ENCODE measurements around the gene ENOX1.

The ENOX1 gene

GRCh38 chr13:43484432-43485225 lies 302.1 kb downstream of the ENOX1 start:
- DNase-seq (ENCODE audit: low read depth): no peak

GRCh38 chr13:43483930-43484329 lies 302.8 kb downstream of the ENOX1 start:
- DNase-seq (ENCODE audit: low read depth): no peak

- no peak for DNase-seq (ENCODE audit: low read depth)
These were observed 304.1 kb downstream of the ENOX1 start for GRCh38 chr13:43482641-43483040.

- no peak for DNase-seq (ENCODE audit: low read depth)
These were observed 304.7 kb downstream of the ENOX1 start for GRCh38 chr13:43482026-43482425.

GRCh38 chr13:43478902-43479301 lies 307.9 kb downstream of the ENOX1 start:
- no peak for DNase-seq (ENCODE audit: low read depth)

- DNase-seq (ENCODE audit: low read depth): no peak
These were observed 308.6 kb downstream of the ENOX1 start for GRCh38 chr13:43478211-43478610.

GRCh38 chr13:43475140-43475539 lies 311.6 kb downstream of the ENOX1 start:
- DNase-seq (ENCODE audit: low read depth): no peak

GRCh38 chr13:43473437-43473836 lies 313.3 kb downstream of the ENOX1 start:
- DNase-seq (ENCODE audit: low read depth): no peak

- no peak for DNase-seq (ENCODE audit: low read depth)
These were observed 313.8 kb downstream of the ENOX1 start for GRCh38 chr13:43472980-43473379.

- DNase-seq (ENCODE audit: low read depth): no peak
These were observed 314.4 kb downstream of the ENOX1 start for GRCh38 chr13:43472339-43472738.

- DNase-seq (ENCODE audit: low read depth): no peak
These were observed 316.2 kb downstream of the ENOX1 start for GRCh38 chr13:43470610-43471009.

GRCh38 chr13:43469791-43470190 lies 317.0 kb downstream of the ENOX1 start:
- DNase-seq (ENCODE audit: low read depth): no peak

GRCh38 chr13:43464578-43465264 lies 322.1 kb downstream of the ENOX1 start:
- no peak for DNase-seq (ENCODE audit: low read depth)

GRCh38 chr13:43448605-43449336 lies 338.0 kb downstream of the ENOX1 start:
- no peak for DNase-seq (ENCODE audit: low read depth)

GRCh38 chr13:43446126-43446525 lies 340.6 kb downstream of the ENOX1 start:
- no peak for DNase-seq (ENCODE audit: low read depth)

- DNase-seq (ENCODE audit: low read depth): no peak
These were observed 341.1 kb downstream of the ENOX1 start for GRCh38 chr13:43445668-43446067.

- no peak for DNase-seq (ENCODE audit: low read depth)
These were observed 342.7 kb downstream of the ENOX1 start for GRCh38 chr13:43444081-43444480.

GRCh38 chr13:43441899-43442499 lies 344.8 kb downstream of the ENOX1 start:
- DNase-seq (ENCODE audit: low read depth): no peak

- no peak for DNase-seq (ENCODE audit: low read depth)
These were observed 345.3 kb downstream of the ENOX1 start for GRCh38 chr13:43441464-43441863.

- no peak for DNase-seq (ENCODE audit: low read depth)
These were observed 352.6 kb downstream of the ENOX1 start for GRCh38 chr13:43434191-43434590.

- DNase-seq (ENCODE audit: low read depth): no peak
These were observed 353.1 kb downstream of the ENOX1 start for GRCh38 chr13:43433691-43434141.

GRCh38 chr13:43432958-43433357 lies 353.8 kb downstream of the ENOX1 start:
- no peak for DNase-seq (ENCODE audit: low read depth)

All from activated gamma-delta T cell treated with anti-CD3 and anti-CD28 coated beads, Interleukin-2, amount 50 U/mL, for 16 hours (primary cell).